GM21723 (cell line): ENCODE results near the gene NSD2.

Experiments
- ATAC-seq: cut with Tn5 transposase; IDR thresholded peaks from one replicate; pipeline ENCODE4 v1.9.1; 2021; ENCODE audit warnings: mild to moderate bottlenecking, moderate library complexity; ENCODE audit not compliant: unreplicated experiment

The NSD2 gene

GRCh38 chr4:1938027-1938426 lies 66.8 kb downstream of the NSD2 start:
- ATAC-seq: no peak

- no peak for ATAC-seq
These were observed 68.7 kb downstream of the NSD2 start for GRCh38 chr4:1939664-1940509.

GRCh38 chr4:1940566-1940965 lies 69.4 kb downstream of the NSD2 start:
- no peak for ATAC-seq

- ATAC-seq: no peak
These were observed 72.7 kb downstream of the NSD2 start for GRCh38 chr4:1943928-1944327.

GRCh38 chr4:1945124-1945895 lies 74.1 kb downstream of the NSD2 start:
- no peak for ATAC-seq

- ATAC-seq: no peak
These were observed 74.7 kb downstream of the NSD2 start for GRCh38 chr4:1945912-1946311.

- no peak for ATAC-seq
These were observed 77.0 kb downstream of the NSD2 start for GRCh38 chr4:1948232-1948631.

GRCh38 chr4:1948892-1949436 lies 77.8 kb downstream of the NSD2 start:
- ATAC-seq: no peak

GRCh38 chr4:1950369-1950768 lies 79.2 kb downstream of the NSD2 start:
- no peak for ATAC-seq

- no peak for ATAC-seq
These were observed 81.0 kb downstream of the NSD2 start for GRCh38 chr4:1952058-1952700.

GRCh38 chr4:1952719-1953118 lies 81.5 kb downstream of the NSD2 start:
- ATAC-seq: no peak

- no peak for ATAC-seq
These were observed 82.1 kb downstream of the NSD2 start for GRCh38 chr4:1953335-1953734.

GRCh38 chr4:1956631-1957030 lies 85.4 kb downstream of the NSD2 start:
- no peak for ATAC-seq

GRCh38 chr4:1958276-1959103 lies 87.3 kb downstream of the NSD2 start:
- ATAC-seq: no peak

- no peak for ATAC-seq
These were observed 87.9 kb downstream of the NSD2 start for GRCh38 chr4:1959104-1959384.

GRCh38 chr4:1960170-1960825 lies 89.1 kb downstream of the NSD2 start:
- no peak for ATAC-seq

- ATAC-seq: no peak
These were observed 89.8 kb downstream of the NSD2 start for GRCh38 chr4:1961038-1961437.

GRCh38 chr4:1961563-1961962 lies 90.4 kb downstream of the NSD2 start:
- no peak for ATAC-seq

GRCh38 chr4:1962980-1963379 lies 91.8 kb downstream of the NSD2 start:
- ATAC-seq: no peak

GRCh38 chr4:1964443-1964842 lies 93.2 kb downstream of the NSD2 start:
- ATAC-seq: no peak
